HepG2 (cell line): ENCODE results near the gene NUBP2. TPM values are rescaled to one million over a fixed set of nuclear protein-coding genes. Genes with fewer than 3 reads are reported as not detected.
A peak's percentile ranks its signal among the peaks of the same experiment; 100 is the strongest.

ENCODE experiments used
- FOXO4 ChIP-seq: sonication (generic); formaldehyde crosslinking; conservative IDR thresholded peaks from 2 replicates; pipeline ENCODE4 v1.8.1; 2023; ENCODE audit warnings: missing genetic modification reagents
- GABPB1 ChIP-seq: IDR thresholded peaks from 2 replicates; pipeline ENCODE4 v1.6.1; 2016; ENCODE audit warnings: mild to moderate bottlenecking, missing genetic modification reagents, moderate library complexity, missing compliant biosample characterization
- MED1 ChIP-seq: sonication (generic); formaldehyde crosslinking; IDR thresholded peaks from 2 replicates; pipeline ENCODE4 v1.4.0; 2020; ENCODE audit warnings: missing genetic modification reagents
- NFE2L2 ChIP-seq: fragments of 150-350 bp; IDR thresholded peaks from 2 replicates; pipeline ENCODE4 v1.6.1; 2014; ENCODE audit warnings: low read length
- RFX1 ChIP-seq: fragments of 450-650 bp; IDR thresholded peaks from 2 replicates; pipeline ENCODE4 v1.6.1; 2017
- SP4 ChIP-seq: sonication (generic); formaldehyde crosslinking; IDR thresholded peaks from 2 replicates; pipeline ENCODE4 v1.8.1; 2023; ENCODE audit warnings: mild to moderate bottlenecking, missing genetic modification reagents
- STAT6 ChIP-seq: sonication (generic); formaldehyde crosslinking; IDR thresholded peaks from 2 replicates; pipeline ENCODE4 v1.4.0; 2020; ENCODE audit warnings: missing genetic modification reagents, mild to moderate bottlenecking, borderline replicate concordance
- TSC22D2 ChIP-seq: sonication (generic); formaldehyde crosslinking; IDR thresholded peaks from 2 replicates; pipeline ENCODE4 v1.5.1; 2020; ENCODE audit warnings: missing genetic modification reagents, mild to moderate bottlenecking, borderline replicate concordance
- ZBTB39 ChIP-seq: sonication (generic); formaldehyde crosslinking; IDR thresholded peaks from 2 replicates; pipeline ENCODE4 v1.5.0; 2020; ENCODE audit warnings: missing genetic modification reagents
- ZFYVE20 ChIP-seq: sonication (generic); formaldehyde crosslinking; IDR thresholded peaks from 2 replicates; pipeline ENCODE4 v1.8.0; 2023; ENCODE audit warnings: low read depth, mild to moderate bottlenecking, moderate library complexity, missing genetic modification reagents, borderline replicate concordance
- ZNF34 ChIP-seq: sonication (generic); formaldehyde crosslinking; IDR thresholded peaks from 2 replicates; pipeline ENCODE4 v1.4.0; 2020; ENCODE audit warnings: mild to moderate bottlenecking, missing genetic modification reagents, borderline replicate concordance
- ZNF773 ChIP-seq: sonication (generic); formaldehyde crosslinking; IDR thresholded peaks from 2 replicates; pipeline ENCODE4 v1.4.0; 2020; ENCODE audit warnings: missing genetic modification reagents, borderline replicate concordance
- ZNF816 ChIP-seq: sonication (generic); formaldehyde crosslinking; IDR thresholded peaks from 2 replicates; pipeline ENCODE4 v1.8.0; 2022; ENCODE audit warnings: missing genetic modification reagents, mild to moderate bottlenecking, borderline replicate concordance
- ZNF879 ChIP-seq: sonication (generic); formaldehyde crosslinking; IDR thresholded peaks from 2 replicates; pipeline ENCODE4 v1.8.1; 2023; ENCODE audit warnings: missing genetic modification reagents
- polyA plus RNA-seq, 8 experiments: library from polyadenylated mRNA; depleted of rRNA in 3 of 8; stranded (reverse) in 7 of 8; unstranded in 1 of 8; fragments of >200 nt; fragmentation: Illumina TruSeq in 4 of 8; extraction: Trizol in 4 of 8; gene quantifications; 2 replicates each; pipeline versions ENCODE4 v1.2.1 to v1.2.3, GENCODE V29; 2011 to 2016; ENCODE audit warnings: low read depth in 4 of 8, missing spikeins in 1 of 8, mixed read lengths in 1 of 8; ENCODE audit not compliant: insufficient read depth in 1 of 8
- total RNA-seq, 5 experiments: library from RNA; depleted of rRNA; stranded (reverse); fragments of >200 nt; fragmentation: Illumina TruSeq; extraction: Trizol; gene quantifications; 2 replicates each; pipeline ENCODE4 v1.2.3, GENCODE V29; 2016; ENCODE audit warnings: low read depth in 1 of 5
- TF ChIP-seq, protein P1 (sequence below): sonication (generic); formaldehyde crosslinking; IDR thresholded peaks from 2 replicates; pipeline ENCODE4 v1.4.0; 2020; ENCODE audit warnings: low read depth, mild to moderate bottlenecking, missing genetic modification reagents
- TF ChIP-seq, protein P2 (sequence below): sonication (generic); formaldehyde crosslinking; IDR thresholded peaks from 2 replicates; pipeline ENCODE4 v1.8.1; 2023; ENCODE audit warnings: missing genetic modification reagents, inconsistent platforms, borderline replicate concordance
- TF ChIP-seq, protein P3 (sequence below), 2 experiments: sonication (generic) in 1 of 2; formaldehyde crosslinking in 1 of 2; IDR thresholded peaks; 2 replicates each; pipeline versions ENCODE4 v1.4.0 to v1.6.1; 2018 to 2020; ENCODE audit warnings: missing genetic modification reagents in 2 of 2, borderline replicate concordance in 1 of 2, low read depth in 1 of 2, mild to moderate bottlenecking in 1 of 2, missing biosample characterization in 1 of 2

NUBP2 gene
- total and polyA plus RNA-seq, 2 of the 13 experiments (the other 11 are each of a cell fraction or from before 2014, with no cell fraction given) = 25.7 to 61.5 TPM

- TF ChIP-seq, protein P1, sequence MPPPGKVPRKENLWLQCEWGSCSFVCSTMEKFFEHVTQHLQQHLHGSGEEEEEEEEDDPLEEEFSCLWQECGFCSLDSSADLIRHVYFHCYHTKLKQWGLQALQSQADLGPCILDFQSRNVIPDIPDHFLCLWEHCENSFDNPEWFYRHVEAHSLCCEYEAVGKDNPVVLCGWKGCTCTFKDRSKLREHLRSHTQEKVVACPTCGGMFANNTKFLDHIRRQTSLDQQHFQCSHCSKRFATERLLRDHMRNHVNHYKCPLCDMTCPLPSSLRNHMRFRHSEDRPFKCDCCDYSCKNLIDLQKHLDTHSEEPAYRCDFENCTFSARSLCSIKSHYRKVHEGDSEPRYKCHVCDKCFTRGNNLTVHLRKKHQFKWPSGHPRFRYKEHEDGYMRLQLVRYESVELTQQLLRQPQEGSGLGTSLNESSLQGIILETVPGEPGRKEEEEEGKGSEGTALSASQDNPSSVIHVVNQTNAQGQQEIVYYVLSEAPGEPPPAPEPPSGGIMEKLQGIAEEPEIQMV (CRISPR knock-in tag) = no peak; the same call in 1 of the 2 replicates
- TF ChIP-seq, protein P2, sequence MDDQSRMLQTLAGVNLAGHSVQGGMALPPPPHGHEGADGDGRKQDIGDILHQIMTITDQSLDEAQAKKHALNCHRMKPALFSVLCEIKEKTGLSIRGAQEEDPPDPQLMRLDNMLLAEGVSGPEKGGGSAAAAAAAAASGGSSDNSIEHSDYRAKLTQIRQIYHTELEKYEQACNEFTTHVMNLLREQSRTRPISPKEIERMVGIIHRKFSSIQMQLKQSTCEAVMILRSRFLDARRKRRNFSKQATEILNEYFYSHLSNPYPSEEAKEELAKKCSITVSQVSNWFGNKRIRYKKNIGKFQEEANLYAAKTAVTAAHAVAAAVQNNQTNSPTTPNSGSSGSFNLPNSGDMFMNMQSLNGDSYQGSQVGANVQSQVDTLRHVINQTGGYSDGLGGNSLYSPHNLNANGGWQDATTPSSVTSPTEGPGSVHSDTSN = no peak
- no peak for TF ChIP-seq ZNF816
- no peak for TF ChIP-seq FOXO4 (CRISPR knock-in tag)
- no peak for TF ChIP-seq ZNF879 (CRISPR knock-in tag)
- TF ChIP-seq NFE2L2 = no peak
- peak; percentile 45; the same call in 1 of the 2 replicates for TF ChIP-seq GABPB1 (CRISPR knock-in tag)
- TF ChIP-seq RFX1 = no peak
- no peak for TF ChIP-seq ZNF773
- TF ChIP-seq ZNF34 (CRISPR knock-in tag) = no peak
- TF ChIP-seq, protein P3, sequence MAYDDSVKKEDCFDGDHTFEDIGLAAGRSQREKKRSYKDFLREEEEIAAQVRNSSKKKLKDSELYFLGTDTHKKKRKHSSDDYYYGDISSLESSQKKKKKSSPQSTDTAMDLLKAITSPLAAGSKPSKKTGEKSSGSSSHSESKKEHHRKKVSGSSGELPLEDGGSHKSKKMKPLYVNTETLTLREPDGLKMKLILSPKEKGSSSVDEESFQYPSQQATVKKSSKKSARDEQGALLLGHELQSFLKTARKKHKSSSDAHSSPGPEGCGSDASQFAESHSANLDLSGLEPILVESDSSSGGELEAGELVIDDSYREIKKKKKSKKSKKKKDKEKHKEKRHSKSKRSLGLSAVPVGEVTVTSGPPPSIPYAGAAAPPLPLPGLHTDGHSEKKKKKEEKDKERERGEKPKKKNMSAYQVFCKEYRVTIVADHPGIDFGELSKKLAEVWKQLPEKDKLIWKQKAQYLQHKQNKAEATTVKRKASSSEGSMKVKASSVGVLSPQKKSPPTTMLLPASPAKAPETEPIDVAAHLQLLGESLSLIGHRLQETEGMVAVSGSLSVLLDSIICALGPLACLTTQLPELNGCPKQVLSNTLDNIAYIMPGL (CRISPR knock-in tag; IDR thresholded peaks at IDR 0.05; ENCODE audit: borderline replicate concordance in 1 of 2, low read depth in 1 of 2) = no peak; a peak in 1 of 4 replicates
- no peak for TF ChIP-seq ZFYVE20 (CRISPR knock-in tag)
- TF ChIP-seq ZBTB39 (CRISPR knock-in tag) = no peak
- no peak; the same call in 1 of the 2 replicates for TF ChIP-seq STAT6 (CRISPR knock-in tag)
- peak; percentile 34; the same call in 1 of the 2 replicates for TF ChIP-seq MED1
- no peak; the same call in 1 of the 2 replicates for TF ChIP-seq TSC22D2 (CRISPR knock-in tag)
- no peak for TF ChIP-seq SP4 (CRISPR knock-in tag)
These were observed 11.6 kb downstream of the NUBP2 start (continued) for GRCh38 chr16:1794221-1794871.
